ENCODE measurements around the gene SLC19A1. TPM values are rescaled to one million over a fixed set of nuclear protein-coding genes. Genes with fewer than 3 reads are reported as not detected.

The SLC19A1 gene
- total RNA-seq, 1 donor from 2014 or later: 25.6 TPM

DNA sequence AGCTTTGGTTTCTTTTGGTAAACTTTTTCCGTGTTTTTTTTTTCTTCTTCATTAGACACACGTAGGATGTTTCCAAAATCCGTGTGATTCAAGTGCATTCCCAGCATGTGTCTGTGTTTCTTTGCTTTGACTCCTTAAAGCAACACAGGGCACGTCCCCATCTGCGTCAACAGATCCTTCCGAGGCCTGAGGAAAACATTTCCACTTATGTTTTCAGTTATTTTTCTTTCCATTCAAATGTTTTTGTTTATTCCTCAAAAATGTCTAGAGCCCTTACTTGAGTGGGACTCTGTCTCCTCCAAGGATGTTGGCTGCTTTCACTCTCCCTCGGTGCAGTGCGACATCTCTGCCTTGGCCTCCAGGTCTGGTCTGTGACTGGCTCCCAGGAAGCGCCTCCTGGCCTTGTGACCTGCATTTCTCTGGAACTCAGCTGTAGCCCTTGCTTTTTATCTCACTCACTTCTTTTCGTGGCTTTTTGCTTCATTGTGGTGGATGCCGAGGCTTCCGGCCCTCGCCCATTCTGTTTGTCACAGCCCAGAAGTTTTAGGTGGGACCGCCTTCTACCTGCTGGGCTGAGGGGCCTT is 31.3 kb upstream of the SLC19A1 start:
- Mint-ChIP-seq H3K4me3 (ENCODE audit: low read depth) (no peak overlapping the region), H3K27me3 (peaks cover 27% of the 10 kb centered on the region), H3K4me1 (ENCODE audit: low read depth) (peaks cover 3% of the 10 kb centered on the region), H3K27ac (no peak overlapping the region), H3K9me3 (ENCODE audit: low read depth) (no peaks in the 10 kb centered on the region), H3K36me3 (ENCODE audit: insufficient read depth) (no peaks in the 10 kb centered on the region)
- DNase-seq (ENCODE audit: low spot score, unreplicated experiment): no peak
- TF ChIP-seq, protein P1, sequence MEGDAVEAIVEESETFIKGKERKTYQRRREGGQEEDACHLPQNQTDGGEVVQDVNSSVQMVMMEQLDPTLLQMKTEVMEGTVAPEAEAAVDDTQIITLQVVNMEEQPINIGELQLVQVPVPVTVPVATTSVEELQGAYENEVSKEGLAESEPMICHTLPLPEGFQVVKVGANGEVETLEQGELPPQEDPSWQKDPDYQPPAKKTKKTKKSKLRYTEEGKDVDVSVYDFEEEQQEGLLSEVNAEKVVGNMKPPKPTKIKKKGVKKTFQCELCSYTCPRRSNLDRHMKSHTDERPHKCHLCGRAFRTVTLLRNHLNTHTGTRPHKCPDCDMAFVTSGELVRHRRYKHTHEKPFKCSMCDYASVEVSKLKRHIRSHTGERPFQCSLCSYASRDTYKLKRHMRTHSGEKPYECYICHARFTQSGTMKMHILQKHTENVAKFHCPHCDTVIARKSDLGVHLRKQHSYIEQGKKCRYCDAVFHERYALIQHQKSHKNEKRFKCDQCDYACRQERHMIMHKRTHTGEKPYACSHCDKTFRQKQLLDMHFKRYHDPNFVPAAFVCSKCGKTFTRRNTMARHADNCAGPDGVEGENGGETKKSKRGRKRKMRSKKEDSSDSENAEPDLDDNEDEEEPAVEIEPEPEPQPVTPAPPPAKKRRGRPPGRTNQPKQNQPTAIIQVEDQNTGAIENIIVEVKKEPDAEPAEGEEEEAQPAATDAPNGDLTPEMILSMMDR (IDR thresholded peaks at IDR 0.05; ENCODE audit: unreplicated experiment): no peak

DNA sequence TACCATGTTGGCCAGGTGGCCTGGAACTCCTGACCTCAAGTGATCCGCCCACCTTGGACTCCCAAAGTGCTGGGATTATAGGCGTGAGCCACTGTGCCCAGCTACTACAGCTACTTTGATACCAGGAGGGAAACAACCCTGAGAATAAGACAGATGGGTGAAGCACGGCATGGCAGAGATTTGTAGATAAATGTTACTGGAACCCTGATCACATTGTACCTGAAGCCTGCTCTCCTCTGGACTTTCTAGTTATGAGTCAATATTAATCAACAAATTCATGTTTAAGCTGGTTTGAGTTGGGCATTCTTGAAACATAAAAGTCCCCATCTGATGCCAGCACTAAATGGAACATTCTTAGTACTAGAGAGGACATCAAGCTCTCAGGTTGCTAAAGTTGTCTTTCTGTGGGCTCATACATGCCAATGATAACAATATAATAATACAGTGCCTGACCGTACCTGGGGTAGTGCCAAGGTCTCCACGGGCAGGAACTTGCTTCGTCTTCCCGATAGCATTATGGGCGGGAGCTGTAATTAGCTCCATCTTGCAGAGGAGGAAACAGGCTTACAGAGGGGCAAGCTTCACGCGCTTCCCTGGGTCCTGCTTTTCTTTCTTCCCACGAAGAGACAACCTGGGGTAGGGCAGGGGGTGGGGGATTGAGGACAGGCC is 30.7 kb upstream of the SLC19A1 start:
- no peak overlapping the region for H3K4me3 Mint-ChIP-seq (ENCODE audit: low read depth)
- no peak overlapping the region for H3K27ac Mint-ChIP-seq
- H3K27me3 Mint-ChIP-seq: peaks cover 30% of the 10 kb centered on the region
- no peaks in the 10 kb centered on the region for H3K9me3 Mint-ChIP-seq (ENCODE audit: low read depth)
- H3K4me1 Mint-ChIP-seq (ENCODE audit: low read depth): peaks cover 3% of the 10 kb centered on the region
- TF ChIP-seq, protein P1 (IDR thresholded peaks at IDR 0.05; ENCODE audit: unreplicated experiment): no peak
- no peaks in the 10 kb centered on the region for H3K36me3 Mint-ChIP-seq (ENCODE audit: insufficient read depth)
- DNase-seq (ENCODE audit: low spot score, unreplicated experiment): no peak

DNA sequence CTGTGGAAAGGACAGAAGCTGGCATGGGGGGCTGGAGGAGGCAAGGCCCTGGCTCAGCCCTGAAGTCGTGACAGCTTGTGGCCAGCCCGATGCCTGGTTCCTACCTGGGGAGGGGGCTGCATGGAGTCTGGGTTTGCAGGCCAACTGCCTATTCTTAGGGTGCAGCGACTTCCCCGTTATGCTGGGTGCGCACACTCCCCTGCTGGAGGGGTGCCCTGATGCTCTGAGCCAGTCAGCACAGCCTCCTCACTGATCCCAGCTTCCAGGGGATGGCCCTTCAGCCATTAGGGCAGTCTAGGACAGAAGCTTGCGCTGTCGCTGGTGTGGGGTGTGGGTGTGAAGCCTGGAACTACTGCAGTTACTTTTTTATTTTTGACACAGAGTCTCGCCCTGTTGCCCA is 30.0 kb upstream of the SLC19A1 start:
- no peak for DNase-seq (ENCODE audit: low spot score, unreplicated experiment)
- Mint-ChIP-seq H3K4me3 (ENCODE audit: low read depth) (no peak overlapping the region), H3K27ac (no peak overlapping the region), H3K4me1 (ENCODE audit: low read depth) (peaks cover 3% of the 10 kb centered on the region), H3K27me3 (peaks cover 31% of the 10 kb centered on the region), H3K9me3 (ENCODE audit: low read depth) (no peaks in the 10 kb centered on the region), H3K36me3 (ENCODE audit: insufficient read depth) (no peaks in the 10 kb centered on the region)
- TF ChIP-seq, protein P1 (IDR thresholded peaks at IDR 0.05; ENCODE audit: unreplicated experiment): no peak

DNA sequence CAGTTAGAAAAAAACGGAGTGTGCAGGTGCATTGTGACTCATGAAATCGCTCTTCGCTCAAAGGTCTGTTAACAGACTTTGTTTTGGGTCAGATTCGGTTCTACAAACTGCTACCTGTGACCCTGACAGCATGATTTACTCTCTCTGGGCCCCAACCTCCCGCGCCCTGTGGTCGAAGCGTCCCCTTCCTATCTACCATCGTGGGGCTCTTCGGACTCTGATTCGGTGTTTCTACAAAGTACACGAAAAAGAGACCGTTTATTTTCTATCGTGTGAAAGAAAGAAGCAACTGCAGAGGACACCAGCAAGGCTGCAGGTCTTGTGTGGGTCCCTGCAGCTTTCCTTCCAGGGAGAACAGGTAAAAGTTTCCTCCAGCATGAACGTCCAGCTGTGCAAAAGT is 29.4 kb upstream of the SLC19A1 start:
- peaks cover 36% of the 10 kb centered on the region for H3K27me3 Mint-ChIP-seq
- H3K4me3 Mint-ChIP-seq (ENCODE audit: low read depth): no peak overlapping the region
- no peaks in the 10 kb centered on the region for H3K9me3 Mint-ChIP-seq (ENCODE audit: low read depth)
- peaks cover 3% of the 10 kb centered on the region for H3K4me1 Mint-ChIP-seq (ENCODE audit: low read depth)
- H3K36me3 Mint-ChIP-seq (ENCODE audit: insufficient read depth): no peaks in the 10 kb centered on the region
- DNase-seq (ENCODE audit: low spot score, unreplicated experiment): no peak
- TF ChIP-seq, protein P1 (IDR thresholded peaks at IDR 0.05; ENCODE audit: unreplicated experiment): no peak
- no peak overlapping the region for H3K27ac Mint-ChIP-seq

DNA sequence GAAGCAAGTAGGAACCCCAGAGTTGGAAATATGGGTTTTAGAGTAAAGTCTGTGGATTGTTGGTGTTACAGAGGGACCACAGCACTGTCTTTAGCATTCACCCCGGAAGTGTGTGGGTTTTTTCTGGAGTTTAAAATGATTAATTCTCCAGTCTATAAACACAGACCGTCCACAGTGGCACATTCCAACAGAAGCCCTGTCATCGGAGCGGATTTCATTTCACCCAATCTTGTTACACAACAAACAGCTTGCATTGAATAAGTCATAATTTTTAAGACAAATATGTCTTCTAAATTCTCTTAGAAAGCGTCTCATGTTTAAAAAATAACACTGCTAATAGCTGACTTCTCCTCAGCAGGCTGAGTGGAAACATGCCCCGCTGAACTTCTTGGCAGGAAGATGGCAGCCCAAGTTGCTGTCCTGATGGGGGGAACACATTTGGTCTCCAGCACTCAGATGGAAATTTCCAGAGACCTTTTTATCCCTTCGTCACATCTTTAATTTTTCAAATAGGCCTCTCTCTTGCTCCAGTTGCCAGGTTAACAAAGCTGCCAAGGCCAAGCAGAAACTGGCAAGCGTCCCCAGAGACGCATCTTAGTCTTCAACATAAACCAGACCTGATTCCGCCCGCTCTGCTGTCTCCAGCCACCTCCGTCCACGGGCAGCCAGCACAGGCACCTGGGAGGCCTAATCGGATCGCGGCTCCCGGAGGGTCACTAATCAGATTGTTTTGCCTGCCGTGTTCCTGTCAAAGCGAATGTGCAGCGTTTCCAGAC is 28.8 kb upstream of the SLC19A1 start:
- peaks cover 31% of the 10 kb centered on the region for H3K27me3 Mint-ChIP-seq
- DNase-seq (ENCODE audit: low spot score, unreplicated experiment): no peak
- no peaks in the 10 kb centered on the region for H3K36me3 Mint-ChIP-seq (ENCODE audit: insufficient read depth)
- no peak overlapping the region for H3K4me3 Mint-ChIP-seq (ENCODE audit: low read depth)
- TF ChIP-seq, protein P1 (IDR thresholded peaks at IDR 0.05; ENCODE audit: unreplicated experiment): no peak
- H3K27ac Mint-ChIP-seq: no peak overlapping the region
- H3K4me1 Mint-ChIP-seq (ENCODE audit: low read depth): peaks cover 3% of the 10 kb centered on the region
- no peaks in the 10 kb centered on the region for H3K9me3 Mint-ChIP-seq (ENCODE audit: low read depth)

Measured in progenitor cell of endocrine pancreas (in vitro differentiated cells).